Upper lobe of right lung (tissue), 1 donor: Measurements from ENCODE around the gene PRKCA. TPM values are rescaled to one million over a fixed set of nuclear protein-coding genes. Genes with fewer than 3 reads are reported as not detected.

Experiments
- ATAC-seq: fragments of 200-7000 bp; cut with Tn5 transposase; one replicate; pipeline ENCODE4 v1.9.1; 2020; ENCODE audit warnings: mild to moderate bottlenecking, moderate library complexity
- DNase-seq: peaks from one replicate; pipeline ENCODE4 v3.0.0-alpha.2; 2020
- H3K27ac ChIP-seq: fragments of 200-600 bp; one replicate; pipeline ENCODE4 v1.8.0; 2022
- H3K27me3 ChIP-seq: fragments of 200-600 bp; one replicate; pipeline ENCODE4 v1.8.0; 2022; ENCODE audit warnings: mild to moderate bottlenecking
- H3K36me3 ChIP-seq: fragments of 200-600 bp; one replicate; pipeline ENCODE4 v1.8.0; 2022
- H3K4me1 ChIP-seq: fragments of 200-600 bp; one replicate; pipeline ENCODE4 v1.8.0; 2022
- H3K4me3 ChIP-seq: fragments of 200-600 bp; one replicate; pipeline ENCODE4 v1.8.0; 2022; ENCODE audit warnings: mild to moderate bottlenecking
- H3K9me3 ChIP-seq: fragments of 200-600 bp; one replicate; pipeline ENCODE4 v1.8.0; 2022
- intact Hi-C: fragments of 100-400 bp; cut with DNase I; formaldehyde crosslinking; loops from one replicate; pipeline ENCODE4 v1.11.0; 2022
- total RNA-seq: library from RNA; stranded (reverse); fragmentation: NEBNext Ultra II Directional; extraction: Animal tissue kit (Norgen Biotek cat#: 25700); gene quantifications from one replicate; pipeline ENCODE4 v1.2.1, GENCODE V29; 2021
- TF ChIP-seq, protein P1 (sequence below): fragments of 200-600 bp; IDR thresholded peaks from one replicate; pipeline ENCODE4 v1.8.0; 2022; ENCODE audit warnings: antibody characterized with exemption
- donor health status: DM: no; HTN: yes; CAD: no; lungs with severe emphysema.

The PRKCA gene
- total RNA-seq, 1 donor from 2014 or later, result 43.4 TPM

DNA sequence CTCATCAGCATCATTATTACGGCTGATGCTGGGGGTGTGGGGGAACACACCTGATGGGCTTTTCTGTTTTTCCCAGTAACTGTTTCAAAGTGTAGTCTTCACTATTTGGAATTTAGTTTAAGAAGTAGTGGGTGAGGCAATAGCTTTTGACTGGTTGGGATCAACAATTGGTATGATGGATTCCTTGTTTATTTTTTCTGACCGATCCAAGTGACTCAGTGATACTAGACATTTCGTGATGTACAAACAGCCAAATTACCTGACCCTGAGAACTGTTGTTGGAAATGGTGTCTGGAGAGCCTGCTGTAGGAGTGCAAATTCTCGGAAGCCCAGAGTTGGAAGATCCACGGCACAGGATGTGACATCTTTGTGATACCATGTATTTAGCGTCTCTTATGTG lies 204.2 kb downstream of the PRKCA start:
- no peaks in the 10 kb centered on the region for H3K36me3 ChIP-seq
- TF ChIP-seq, protein P1, sequence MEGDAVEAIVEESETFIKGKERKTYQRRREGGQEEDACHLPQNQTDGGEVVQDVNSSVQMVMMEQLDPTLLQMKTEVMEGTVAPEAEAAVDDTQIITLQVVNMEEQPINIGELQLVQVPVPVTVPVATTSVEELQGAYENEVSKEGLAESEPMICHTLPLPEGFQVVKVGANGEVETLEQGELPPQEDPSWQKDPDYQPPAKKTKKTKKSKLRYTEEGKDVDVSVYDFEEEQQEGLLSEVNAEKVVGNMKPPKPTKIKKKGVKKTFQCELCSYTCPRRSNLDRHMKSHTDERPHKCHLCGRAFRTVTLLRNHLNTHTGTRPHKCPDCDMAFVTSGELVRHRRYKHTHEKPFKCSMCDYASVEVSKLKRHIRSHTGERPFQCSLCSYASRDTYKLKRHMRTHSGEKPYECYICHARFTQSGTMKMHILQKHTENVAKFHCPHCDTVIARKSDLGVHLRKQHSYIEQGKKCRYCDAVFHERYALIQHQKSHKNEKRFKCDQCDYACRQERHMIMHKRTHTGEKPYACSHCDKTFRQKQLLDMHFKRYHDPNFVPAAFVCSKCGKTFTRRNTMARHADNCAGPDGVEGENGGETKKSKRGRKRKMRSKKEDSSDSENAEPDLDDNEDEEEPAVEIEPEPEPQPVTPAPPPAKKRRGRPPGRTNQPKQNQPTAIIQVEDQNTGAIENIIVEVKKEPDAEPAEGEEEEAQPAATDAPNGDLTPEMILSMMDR, result no peak
- no peak overlapping the region for H3K4me3 ChIP-seq
- H3K27me3 ChIP-seq, result no peaks in the 10 kb centered on the region
- no peaks in the 10 kb centered on the region for H3K9me3 ChIP-seq
- DNase-seq (no peak), ATAC-seq (no peak)
- H3K27ac ChIP-seq, result no peak overlapping the region
- H3K4me1 ChIP-seq, result peaks cover 14% of the 10 kb centered on the region
- intact Hi-C loops, result no loop called here

DNA sequence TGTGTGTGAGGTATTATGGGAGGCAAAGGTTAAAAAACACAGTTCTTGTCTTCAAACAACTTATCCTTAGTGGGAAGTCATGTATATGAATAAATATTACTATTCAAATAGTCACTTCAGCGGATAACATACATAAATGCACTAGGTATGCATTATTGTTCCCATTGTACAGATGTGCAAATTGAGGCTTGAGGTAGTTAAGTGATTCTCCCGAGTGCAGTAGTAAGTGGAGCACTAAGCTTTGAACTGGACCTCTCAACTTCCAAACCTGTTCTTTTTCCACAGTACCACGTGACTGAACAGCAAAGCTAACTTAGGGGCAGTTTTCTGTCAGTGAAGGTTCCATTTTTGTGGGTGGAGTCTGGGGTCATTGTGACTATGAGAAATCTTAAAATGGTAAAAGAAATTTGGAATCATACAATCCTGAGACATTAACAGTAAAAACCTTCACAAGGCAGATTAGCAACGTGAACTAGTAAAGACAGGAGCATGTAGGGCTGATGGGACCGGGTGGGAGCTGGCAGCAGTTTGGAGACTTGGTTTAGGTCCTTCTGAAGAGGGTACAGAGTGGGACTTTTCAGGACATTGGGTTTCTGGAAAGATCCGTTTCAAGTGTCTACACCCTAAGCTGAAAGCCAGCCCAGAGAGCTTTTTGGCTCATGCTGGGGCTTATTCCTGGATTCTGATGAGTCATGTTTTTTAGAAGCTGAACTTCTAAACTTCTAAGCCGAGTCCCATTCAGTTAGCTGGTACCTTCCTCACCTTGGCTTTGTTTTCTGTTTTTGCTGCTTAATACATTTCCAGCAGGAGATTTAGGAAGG lies 204.9 kb downstream of the PRKCA start:
- peak; percentile 50 for ATAC-seq
- H3K27ac ChIP-seq, result no peak overlapping the region
- H3K4me3 ChIP-seq, result no peak overlapping the region
- no peaks in the 10 kb centered on the region for H3K27me3 ChIP-seq
- no peaks in the 10 kb centered on the region for H3K9me3 ChIP-seq
- H3K36me3 ChIP-seq, result no peaks in the 10 kb centered on the region
- intact Hi-C loops, result no loop called here
- no peak for DNase-seq
- H3K4me1 ChIP-seq, result peaks cover 14% of the 10 kb centered on the region
- TF ChIP-seq, protein P1, result no peak

DNA sequence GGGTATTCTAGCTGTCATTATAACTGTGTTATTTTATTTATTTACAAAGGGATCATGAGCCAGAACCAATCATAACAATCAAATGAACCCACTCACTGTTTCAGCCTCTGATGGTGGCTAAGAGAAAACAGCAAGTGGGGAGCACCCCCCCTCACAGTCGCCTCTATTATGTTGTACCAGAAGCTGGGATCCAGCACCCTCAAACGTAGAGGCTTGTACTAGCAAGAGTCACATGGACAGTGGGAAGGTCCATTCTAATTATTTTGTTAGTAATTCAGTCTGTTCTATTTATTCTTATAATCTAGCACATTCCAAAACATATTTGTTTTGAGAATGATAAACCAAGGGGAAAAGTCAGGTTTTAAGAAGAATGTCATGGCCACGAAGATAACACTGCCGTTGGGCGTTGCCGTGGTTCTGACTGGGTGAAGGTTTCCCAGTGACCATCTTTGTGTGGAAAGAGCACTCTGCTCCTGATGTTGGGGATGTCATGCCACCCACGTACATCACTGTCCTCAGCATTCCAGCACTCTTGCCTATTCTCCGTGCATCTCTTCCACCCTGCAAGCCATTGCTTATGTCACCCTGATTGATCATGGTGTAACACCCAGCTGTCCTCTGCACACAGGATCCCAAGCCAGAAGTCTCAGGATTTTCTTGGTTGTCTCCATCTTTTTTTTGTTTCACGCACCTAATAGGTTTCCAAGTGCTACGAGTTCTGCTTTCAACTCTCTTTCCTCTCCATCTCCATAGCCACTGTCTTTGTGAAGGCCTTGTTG lies 205.8 kb downstream of the PRKCA start:
- Histone ChIP-seq H3K4me3 (no peak overlapping the region), H3K27me3 (no peaks in the 10 kb centered on the region), H3K36me3 (no peaks in the 10 kb centered on the region), H3K4me1 (peaks cover 14% of the 10 kb centered on the region), H3K27ac (no peak overlapping the region), H3K9me3 (no peaks in the 10 kb centered on the region)
- TF ChIP-seq, protein P1, result no peak
- ATAC-seq (peak; percentile 12), DNase-seq (no peak)
- intact Hi-C loops, result no loop called here

DNA sequence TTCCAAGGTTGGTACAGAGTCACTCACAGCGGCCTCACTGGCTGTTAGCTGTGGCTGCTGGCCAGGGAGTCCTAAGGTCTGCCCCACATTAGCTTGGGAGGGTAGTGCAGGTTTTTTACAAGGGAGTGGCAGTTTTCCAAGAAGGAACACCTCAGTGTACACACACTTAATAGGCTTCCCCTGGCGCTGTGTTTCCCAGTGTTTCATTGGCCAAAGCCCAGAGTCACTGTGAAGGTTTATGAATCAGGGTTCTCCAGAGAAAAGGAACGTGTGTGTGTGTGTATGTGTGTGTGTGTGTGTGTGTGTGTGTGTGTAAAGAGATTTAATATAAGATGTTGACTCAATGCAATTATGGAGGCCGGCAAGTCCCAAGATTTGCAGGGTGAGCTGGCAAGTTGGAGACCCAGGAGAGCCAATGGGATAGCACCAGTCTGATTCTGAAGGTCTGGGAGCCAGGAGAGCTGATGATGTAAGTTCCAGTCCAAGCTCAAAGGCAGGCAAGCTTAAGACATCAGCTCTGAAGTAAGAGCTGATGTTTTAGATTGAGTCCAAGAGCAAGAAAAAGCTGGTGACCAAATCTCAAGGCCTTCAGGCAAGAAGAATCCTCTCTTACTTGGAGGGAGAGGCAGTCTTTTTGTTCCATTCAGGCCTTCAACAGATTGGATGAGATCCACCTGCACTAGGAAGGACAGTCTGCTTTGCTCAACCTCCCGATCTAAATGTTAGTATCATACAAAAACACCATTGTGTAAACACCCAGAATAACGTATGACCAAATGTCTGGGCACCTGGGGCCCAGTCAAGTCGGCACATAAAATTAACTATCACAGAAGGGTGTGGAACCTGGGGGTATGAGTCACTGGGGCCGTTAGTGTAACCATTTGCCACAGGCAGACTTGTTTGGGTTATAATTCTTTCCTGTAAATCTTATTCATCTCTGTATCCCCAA lies 206.8 kb downstream of the PRKCA start:
- no peak overlapping the region for H3K4me3 ChIP-seq
- H3K9me3 ChIP-seq, result no peaks in the 10 kb centered on the region
- DNase-seq (peak; percentile 69), ATAC-seq (peak; percentile 82)
- TF ChIP-seq, protein P1, result no peak
- no peaks in the 10 kb centered on the region for H3K27me3 ChIP-seq
- intact Hi-C loops, result no loop called here
- peaks cover 14% of the 10 kb centered on the region for H3K4me1 ChIP-seq
- H3K36me3 ChIP-seq, result no peaks in the 10 kb centered on the region
- H3K27ac ChIP-seq, result no peak overlapping the region

DNA sequence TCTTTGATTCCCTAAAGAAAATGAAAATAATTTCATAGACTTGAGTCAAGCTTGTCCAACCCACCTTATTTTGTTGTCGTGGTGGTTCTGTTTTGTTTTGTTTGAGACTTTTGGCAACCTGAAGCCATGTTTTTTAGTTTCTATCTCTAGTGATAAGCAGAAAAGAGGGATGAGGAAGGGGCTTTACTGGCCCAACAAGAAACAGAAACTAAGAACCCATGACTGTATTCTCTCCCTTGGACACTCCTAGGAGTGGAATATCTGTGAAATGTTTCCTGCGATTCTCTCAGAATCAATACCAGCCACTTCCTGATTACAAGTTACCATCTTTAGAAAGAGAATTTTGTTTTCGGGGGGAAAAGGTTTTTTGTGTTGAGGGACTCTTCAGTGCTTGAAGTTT lies 207.5 kb downstream of the PRKCA start:
- no peak overlapping the region for H3K4me3 ChIP-seq
- no peaks in the 10 kb centered on the region for H3K9me3 ChIP-seq
- intact Hi-C loops, result no loop called here
- H3K27ac ChIP-seq, result no peak overlapping the region
- no peak for DNase-seq
- no peaks in the 10 kb centered on the region for H3K27me3 ChIP-seq
- no peaks in the 10 kb centered on the region for H3K36me3 ChIP-seq
- TF ChIP-seq, protein P1, result no peak
- H3K4me1 ChIP-seq, result peaks cover 14% of the 10 kb centered on the region
- ATAC-seq, result no peak
